ENCODE data around the gene FDX2.
"Not testable (repeated sequence)": the region's sequence is repeated elsewhere in the genome, so short reads cannot be mapped to it uniquely, and the experiment has no call there.

The FDX2 gene

DNA sequence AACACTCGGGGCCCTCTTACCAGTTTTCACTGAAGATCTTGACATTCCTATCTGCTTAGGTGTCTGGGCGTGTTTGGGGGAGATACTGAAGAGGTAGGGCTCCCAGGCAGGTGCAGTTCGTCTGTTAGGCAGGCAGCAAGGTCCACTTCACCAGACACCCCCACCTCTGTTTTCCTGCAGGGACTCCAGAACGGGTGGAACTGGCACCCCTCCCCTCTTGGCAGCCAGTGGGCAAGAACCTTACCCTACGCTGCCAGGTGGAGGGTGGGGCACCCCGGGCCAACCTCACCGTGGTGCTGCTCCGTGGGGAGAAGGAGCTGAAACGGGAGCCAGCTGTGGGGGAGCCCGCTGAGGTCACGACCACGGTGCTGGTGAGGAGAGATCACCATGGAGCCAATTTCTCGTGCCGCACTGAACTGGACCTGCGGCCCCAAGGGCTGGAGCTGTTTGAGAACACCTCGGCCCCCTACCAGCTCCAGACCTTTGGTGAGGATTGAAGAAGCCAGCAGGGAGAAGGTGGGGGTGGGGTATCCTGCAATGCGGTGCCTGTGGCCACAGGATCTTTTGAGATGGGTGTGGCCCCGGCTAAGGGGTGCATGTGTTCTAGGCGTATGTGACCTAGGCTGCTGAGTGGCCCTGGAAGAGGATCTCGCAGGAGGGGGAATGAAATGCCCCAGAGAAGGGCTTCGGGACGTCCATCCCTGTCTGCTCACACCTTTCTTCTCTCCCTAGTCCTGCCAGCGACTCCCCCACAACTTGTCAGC, 32.3 kb downstream of the FDX2 start:
- DNase-seq, result no peak

GRCh38 chr19:10282043-10282442, 33.8 kb downstream of the FDX2 start:
- not testable (repeated sequence) for DNase-seq

GRCh38 chr19:10279737-10280442, 35.9 kb downstream of the FDX2 start:
- DNase-seq, result no peak

GRCh38 chr19:10278935-10279334, 36.9 kb downstream of the FDX2 start:
- no peak for DNase-seq

DNA sequence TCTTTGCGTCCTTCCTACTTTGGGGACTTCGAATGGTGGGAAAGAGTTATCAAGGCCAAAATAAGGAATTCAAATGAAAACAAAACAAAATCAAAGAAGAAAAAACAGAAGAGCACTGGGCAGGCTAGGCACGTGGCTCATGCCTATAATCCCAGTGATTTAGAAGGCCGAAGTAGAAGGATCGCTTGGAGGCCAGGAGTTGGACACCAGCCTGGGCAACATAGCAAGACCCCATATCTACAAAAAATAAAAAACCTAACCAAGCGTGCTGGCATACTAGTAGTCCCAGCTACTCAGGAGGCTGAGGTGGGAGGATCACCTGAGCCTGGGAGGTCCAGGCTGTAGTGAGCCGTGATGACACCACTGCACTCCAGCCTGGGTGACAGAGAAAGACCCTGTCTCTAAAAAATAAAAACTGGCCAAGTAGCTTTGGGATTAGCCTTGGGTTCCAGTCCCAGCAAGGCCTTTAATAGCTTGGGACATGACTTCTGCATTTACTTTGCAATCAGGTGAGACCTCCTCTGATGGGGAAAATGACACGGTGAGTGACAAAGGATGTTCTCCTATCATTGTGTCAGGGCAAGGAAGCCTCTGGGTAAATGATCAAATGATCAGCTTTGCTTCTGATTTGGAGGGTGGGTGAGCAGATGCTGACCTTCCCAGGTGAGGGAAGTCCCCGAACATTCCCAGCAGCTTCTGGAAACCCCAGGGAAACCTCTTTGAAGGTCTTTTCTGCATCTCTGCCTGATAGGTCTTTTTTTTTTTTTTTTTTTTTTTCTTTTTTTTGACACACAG, 37.8 kb downstream of the FDX2 start:
- DNase-seq, result no peak

DNA sequence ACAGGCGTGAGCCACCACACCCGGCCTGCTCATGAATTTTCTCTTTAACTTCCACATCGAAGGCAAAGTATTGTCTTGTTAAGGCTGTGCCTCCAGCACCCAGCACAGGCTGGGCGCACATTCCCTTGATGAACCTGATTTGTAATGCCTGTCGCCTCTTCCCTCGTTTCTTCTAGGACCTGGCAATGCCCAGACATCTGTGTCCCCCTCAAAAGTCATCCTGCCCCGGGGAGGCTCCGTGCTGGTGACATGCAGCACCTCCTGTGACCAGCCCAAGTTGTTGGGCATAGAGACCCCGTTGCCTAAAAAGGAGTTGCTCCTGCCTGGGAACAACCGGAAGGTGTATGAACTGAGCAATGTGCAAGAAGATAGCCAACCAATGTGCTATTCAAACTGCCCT, 41.2 kb downstream of the FDX2 start:
- DNase-seq, result no peak

DNA sequence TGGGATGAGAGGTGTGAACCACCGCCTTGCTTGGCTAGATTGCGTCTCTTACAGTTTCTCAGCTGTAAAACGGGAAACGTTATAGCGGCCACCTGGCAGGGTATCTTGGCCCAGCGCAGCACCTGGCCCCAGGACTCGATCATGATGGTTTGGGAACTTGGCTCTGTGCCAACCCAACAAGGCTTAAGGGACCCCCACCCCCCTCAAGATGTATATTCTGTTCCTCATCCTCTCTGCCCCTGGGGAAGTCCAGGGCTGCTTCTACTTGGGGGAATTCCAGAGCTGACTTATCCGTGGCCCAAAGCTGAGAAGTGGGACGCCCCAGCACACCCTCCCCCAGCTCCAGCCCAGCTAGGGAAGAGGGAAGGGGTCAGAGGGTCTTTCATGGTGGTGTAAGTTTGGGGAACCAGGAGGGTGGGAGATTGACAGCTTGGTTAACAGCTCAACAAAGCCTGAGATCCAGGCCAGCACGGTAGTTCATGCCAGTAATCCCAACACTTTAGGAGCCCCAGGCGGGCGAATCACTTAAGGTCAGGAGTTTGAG, 44.2 kb downstream of the FDX2 start:
- DNase-seq, result peak; percentile 43

- peak; percentile 75 for DNase-seq
Measured at GRCh38 chr19:10270616-10271394, 45.0 kb downstream of the FDX2 start, which contains the start of gene ICAM1. Gene ICAM1 (plus strand): TSS chr19:10271120. CDS start chr19:10271160, 40 bp downstream.

DNA sequence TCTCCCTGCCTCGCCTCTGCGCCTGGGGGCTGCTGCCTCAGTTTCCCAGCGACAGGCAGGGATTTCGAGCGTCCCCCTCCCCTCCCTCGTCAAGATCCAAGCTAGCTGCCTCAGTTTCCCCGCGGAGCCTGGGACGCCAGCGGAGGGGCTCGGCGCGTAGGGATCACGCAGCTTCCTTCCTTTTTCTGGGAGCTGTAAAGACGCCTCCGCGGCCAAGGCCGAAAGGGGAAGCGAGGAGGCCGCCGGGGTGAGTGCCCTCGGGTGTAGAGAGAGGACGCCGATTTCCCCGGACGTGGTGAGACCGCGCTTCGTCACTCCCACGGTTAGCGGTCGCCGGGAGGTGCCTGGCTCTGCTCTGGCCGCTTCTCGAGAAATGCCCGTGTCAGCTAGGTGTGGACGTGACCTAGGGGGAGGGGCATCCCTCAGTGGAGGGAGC, 45.6 kb downstream of the FDX2 start:
- DNase-seq, result peak; percentile 83

DNA sequence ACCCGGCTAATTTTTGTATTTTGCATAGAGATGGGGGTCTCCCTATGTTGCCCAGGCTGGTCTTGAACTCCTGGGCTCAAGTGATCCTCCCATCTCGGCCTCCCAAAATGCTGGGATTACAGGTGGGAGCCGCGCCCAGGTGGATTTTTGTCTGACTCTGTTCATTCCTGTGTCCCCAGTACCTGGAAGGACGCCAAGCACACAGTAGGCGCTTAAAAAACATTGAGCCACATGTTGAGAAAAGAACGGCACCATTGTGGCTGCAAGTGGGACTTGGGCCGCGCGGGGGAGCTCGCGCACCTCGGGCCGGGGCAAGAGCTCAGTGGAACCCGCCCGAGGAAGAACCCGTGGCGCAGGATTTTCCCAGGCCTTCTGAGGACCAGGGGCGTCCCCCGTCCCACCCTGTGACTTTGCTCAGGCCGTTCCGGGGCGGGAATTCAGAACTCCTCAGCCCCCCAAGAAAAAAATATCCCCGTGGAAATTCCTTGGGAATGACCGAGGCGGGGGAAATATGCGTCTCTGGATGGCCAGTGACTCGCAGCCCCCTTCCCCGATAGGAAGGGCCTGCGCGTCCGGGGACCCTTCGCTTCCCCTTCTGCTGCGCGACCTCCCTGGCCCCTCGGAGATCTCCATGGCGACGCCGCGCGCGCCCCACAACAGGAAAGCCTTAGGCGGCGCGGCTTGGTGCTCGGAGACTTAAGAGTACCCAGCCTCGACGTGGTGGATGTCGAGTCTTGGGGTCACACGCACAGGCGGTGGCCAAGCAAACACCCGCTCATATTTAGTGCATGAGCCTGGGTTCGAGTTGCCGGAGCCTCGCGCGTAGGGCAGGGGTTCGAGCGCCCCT, 46.3 kb downstream of the FDX2 start:
- DNase-seq, result peak; percentile 96

DNA sequence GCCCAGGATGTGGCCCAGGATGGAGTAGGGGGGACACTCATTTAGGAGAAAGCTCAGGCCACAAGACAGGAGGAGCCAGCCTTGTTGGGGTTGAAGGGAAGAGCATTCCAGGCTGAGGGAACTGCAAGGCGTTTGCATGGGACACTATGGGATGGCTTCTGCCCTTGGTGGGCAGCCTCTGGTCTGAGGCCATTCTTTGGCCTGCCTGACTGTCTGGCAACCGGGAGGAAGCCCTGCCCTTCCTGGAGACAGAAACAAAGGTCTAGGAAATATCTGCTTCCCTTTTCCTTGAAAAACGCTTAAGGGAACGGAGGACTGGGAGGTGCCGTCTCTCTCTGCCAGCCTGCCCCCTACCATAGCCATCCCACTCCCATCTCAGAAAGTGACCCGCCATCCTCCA, 47.7 kb downstream of the FDX2 start:
- no peak for DNase-seq

DNA sequence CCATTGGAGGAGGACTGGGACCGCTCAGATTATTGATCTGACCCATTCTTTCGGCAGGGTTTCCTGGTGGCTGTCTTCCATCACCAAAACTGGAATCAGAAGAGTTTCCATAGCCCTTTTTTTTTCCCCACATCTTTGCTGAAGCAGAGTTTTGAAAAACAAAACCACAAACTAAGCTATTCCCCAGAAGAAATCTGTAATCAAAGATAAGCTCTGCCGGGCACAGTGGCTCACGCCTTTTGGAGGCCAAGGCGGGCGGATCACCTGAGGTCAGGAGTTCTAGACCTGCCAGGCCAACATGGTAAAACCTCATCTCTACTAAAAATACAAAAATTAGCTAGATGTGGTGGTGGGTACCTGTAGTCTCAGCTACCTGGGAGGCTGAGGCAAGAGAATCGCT, 49.1 kb downstream of the FDX2 start:
- DNase-seq, result no peak

- DNase-seq, result no peak
Measured at GRCh38 chr19:10262771-10263170, 53.0 kb downstream of the FDX2 start.

- DNase-seq, result peak; percentile 60
Measured at GRCh38 chr19:10260141-10260584, 55.7 kb downstream of the FDX2 start.
